Smooth muscle cell (in vitro differentiated cells): ENCODE results near the gene SIAE. TPM values are rescaled to one million over a fixed set of nuclear protein-coding genes. Genes with fewer than 3 reads are reported as not detected.

Source experiments
- DNase-seq: peaks from one replicate; lab custom pipeline; 2025; ENCODE audit not compliant: unreplicated experiment; lab: John Stamatoyannopoulos, UW
- H2AFZ ChIP-seq: fragments of 200-600 bp; sonication (generic); 2 replicates; pipeline ENCODE4 v1.6.0; 2016; ENCODE audit warnings: antibody characterized with exemption, low read depth, mild to moderate bottlenecking
- H3F3A ChIP-seq: fragments of 200-600 bp; sonication (generic); 2 replicates; pipeline ENCODE4 v1.6.0; 2017; ENCODE audit warnings: antibody characterized with exemption, low read depth
- H3K27ac ChIP-seq: fragments of 200-600 bp; sonication (generic); 2 replicates; pipeline ENCODE4 v1.5.1; 2016; ENCODE audit warnings: low read depth, mild to moderate bottlenecking
- H3K27me3 ChIP-seq: fragments of 200-600 bp; sonication (generic); 2 replicates; pipeline ENCODE4 v1.6.1; 2016; ENCODE audit warnings: low read depth, mild to moderate bottlenecking
- H3K36me3 ChIP-seq: fragments of 200-600 bp; sonication (generic); 2 replicates; pipeline ENCODE4 v1.5.1; 2016; ENCODE audit warnings: low read depth
- H3K4me1 ChIP-seq: fragments of 200-600 bp; sonication (generic); 2 replicates; pipeline ENCODE4 v1.5.1; 2016; ENCODE audit warnings: low read depth
- H3K4me2 ChIP-seq: fragments of 200-600 bp; sonication (generic); 2 replicates; pipeline ENCODE4 v1.6.0; 2016; ENCODE audit warnings: mild to moderate bottlenecking
- H3K4me3 ChIP-seq: fragments of 200-600 bp; sonication (generic); 2 replicates; pipeline ENCODE4 v1.5.1; 2016; ENCODE audit warnings: mild to moderate bottlenecking
- H3K79me2 ChIP-seq: fragments of 200-600 bp; sonication (generic); 2 replicates; pipeline ENCODE4 v1.6.0; 2016; ENCODE audit warnings: low read depth, mild to moderate bottlenecking
- H3K9ac ChIP-seq: fragments of 200-600 bp; sonication (generic); 2 replicates; pipeline ENCODE4 v1.6.0; 2016; ENCODE audit warnings: low read depth
- H3K9me3 ChIP-seq: fragments of 200-600 bp; sonication (generic); replicated peaks from 2 replicates; pipeline ENCODE4 v1.5.1; 2016; ENCODE audit warnings: low read depth
- H4K20me1 ChIP-seq: fragments of 200-600 bp; sonication (generic); 2 replicates; pipeline ENCODE4 v1.6.0; 2016; ENCODE audit warnings: low read depth
- WGBS: methylation state at CpG from one replicate; pipeline ENCODE4 v1.1.7; 2016; ENCODE audit warnings: low lambda C conversion rate; 5-methylcytosine and 5-hydroxymethylcytosine counted together
- polyA plus RNA-seq: library from polyadenylated mRNA; unstranded; fragments of >200 nt; fragmentation: Nextera tagmentation; extraction: Ambion mirVana; gene quantifications from 2 replicates; pipeline ENCODE4 v1.2.1, GENCODE V29; 2016
- total RNA-seq: library from RNA; depleted of rRNA; stranded (reverse); fragments of >200 nt; gene quantifications from 2 replicates; pipeline ENCODE4 v1.2.3, GENCODE V29; 2014
- TF ChIP-seq, protein P1 (sequence below): fragments of 200-600 bp; sonication (generic); IDR thresholded peaks from 2 replicates; pipeline ENCODE4 v1.5.1; 2017; ENCODE audit warnings: borderline replicate concordance, mild to moderate bottlenecking, antibody characterized with exemption; ENCODE audit not compliant: insufficient read depth, poor library complexity, severe bottlenecking

The SIAE gene
- total and polyA plus RNA-seq, 2 experiments from 2014 or later: 11.5 to 12.5 TPM

DNA sequence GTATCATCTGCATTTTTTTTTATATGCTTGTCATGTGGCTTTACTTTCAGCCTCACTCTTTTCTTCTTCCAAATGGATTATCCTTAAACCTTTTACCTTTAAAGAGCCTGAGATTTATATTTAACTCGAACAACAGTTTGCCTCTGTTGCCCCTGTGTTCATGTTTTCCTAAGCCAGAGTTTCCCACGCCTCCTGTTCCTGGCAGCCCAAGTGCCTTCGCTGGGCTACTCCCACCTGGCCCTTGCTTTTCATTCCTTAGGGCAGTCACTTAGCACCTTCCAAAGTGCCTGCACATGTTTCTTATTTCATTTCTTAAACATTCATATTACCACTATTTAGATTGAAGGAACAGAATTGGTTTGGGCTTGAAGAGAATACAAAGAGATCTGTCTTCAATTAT lies 37.6 kb downstream of the SIAE start:
- Histone ChIP-seq H3K4me2 (no peak overlapping the region), H3K9ac (no peak overlapping the region), H3K9me3 (no peaks in the 10 kb centered on the region), H3K36me3 (peaks cover 3% of the 10 kb centered on the region), H3K4me1 (no peaks in the 10 kb centered on the region), H3K79me2 (no peaks in the 10 kb centered on the region), H3K27ac (no peak overlapping the region), H3K27me3 (no peaks in the 10 kb centered on the region), H3K4me3 (no peak overlapping the region), H4K20me1 (no peaks in the 10 kb centered on the region), H2AFZ (no peak overlapping the region), H3F3A (peaks cover 5% of the 10 kb centered on the region)
- DNase-seq: no peak
- TF ChIP-seq, protein P1, sequence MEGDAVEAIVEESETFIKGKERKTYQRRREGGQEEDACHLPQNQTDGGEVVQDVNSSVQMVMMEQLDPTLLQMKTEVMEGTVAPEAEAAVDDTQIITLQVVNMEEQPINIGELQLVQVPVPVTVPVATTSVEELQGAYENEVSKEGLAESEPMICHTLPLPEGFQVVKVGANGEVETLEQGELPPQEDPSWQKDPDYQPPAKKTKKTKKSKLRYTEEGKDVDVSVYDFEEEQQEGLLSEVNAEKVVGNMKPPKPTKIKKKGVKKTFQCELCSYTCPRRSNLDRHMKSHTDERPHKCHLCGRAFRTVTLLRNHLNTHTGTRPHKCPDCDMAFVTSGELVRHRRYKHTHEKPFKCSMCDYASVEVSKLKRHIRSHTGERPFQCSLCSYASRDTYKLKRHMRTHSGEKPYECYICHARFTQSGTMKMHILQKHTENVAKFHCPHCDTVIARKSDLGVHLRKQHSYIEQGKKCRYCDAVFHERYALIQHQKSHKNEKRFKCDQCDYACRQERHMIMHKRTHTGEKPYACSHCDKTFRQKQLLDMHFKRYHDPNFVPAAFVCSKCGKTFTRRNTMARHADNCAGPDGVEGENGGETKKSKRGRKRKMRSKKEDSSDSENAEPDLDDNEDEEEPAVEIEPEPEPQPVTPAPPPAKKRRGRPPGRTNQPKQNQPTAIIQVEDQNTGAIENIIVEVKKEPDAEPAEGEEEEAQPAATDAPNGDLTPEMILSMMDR: no peak
- 96% methylated on average over 3 of the region's 3 CpGs for WGBS

DNA sequence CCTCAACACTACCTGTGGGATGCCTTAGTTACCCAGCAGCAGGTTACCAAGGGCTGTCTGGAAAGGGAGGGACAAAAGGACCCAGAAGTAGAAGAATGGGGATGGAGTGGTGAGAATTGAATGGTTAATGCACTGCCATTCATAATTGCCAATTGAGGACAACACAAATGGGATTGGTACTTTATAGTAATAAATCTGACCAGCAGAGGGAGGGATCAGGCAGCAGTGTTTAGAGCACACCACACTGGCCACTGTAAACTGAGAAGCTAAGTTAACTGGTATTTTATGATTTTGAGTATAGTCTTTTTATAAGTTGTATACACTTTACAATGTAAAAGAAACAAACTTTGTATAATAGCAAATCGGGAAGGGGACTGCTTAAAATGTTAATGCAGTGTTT lies 40.2 kb downstream of the SIAE start:
- no peak overlapping the region for H2AFZ ChIP-seq
- 91% methylated on average over 1 of the region's 1 CpG for WGBS
- no peak overlapping the region for H3K9ac ChIP-seq
- no peak overlapping the region for H3K4me2 ChIP-seq
- H3K9me3 ChIP-seq: no peaks in the 10 kb centered on the region
- TF ChIP-seq, protein P1: no peak
- no peak overlapping the region for H3K27ac ChIP-seq
- no peak overlapping the region for H3K4me3 ChIP-seq
- peaks cover 6% of the 10 kb centered on the region for H4K20me1 ChIP-seq
- peaks cover 5% of the 10 kb centered on the region for H3F3A ChIP-seq
- H3K4me1 ChIP-seq: no peaks in the 10 kb centered on the region
- peaks cover 24% of the 10 kb centered on the region for H3K36me3 ChIP-seq
- no peak for DNase-seq
- no peaks in the 10 kb centered on the region for H3K27me3 ChIP-seq
- no peaks in the 10 kb centered on the region for H3K79me2 ChIP-seq

DNA sequence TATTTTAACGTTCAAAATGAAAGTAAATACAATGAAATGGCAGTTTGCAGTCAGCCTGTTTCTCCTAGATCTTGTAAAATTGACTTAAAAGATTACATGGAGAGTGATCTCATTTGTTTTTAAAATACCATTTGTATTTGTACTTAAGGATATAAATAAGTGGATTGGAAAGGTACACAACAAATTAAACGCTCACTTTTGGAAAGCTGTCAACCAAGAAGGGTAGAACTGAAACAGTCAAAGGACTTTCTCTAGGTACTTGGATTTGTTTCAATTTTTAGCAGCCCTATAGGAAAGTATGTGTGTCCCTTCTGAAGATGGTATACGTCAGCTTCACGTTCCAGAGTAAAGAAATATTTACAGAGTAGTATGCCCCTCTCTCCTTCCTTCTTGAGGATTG lies 43.6 kb downstream of the SIAE start:
- 95% methylated on average over 4 of the region's 4 CpGs for WGBS
- no peaks in the 10 kb centered on the region for H3K9me3 ChIP-seq
- H3K27ac ChIP-seq: no peak overlapping the region
- H3K36me3 ChIP-seq: peaks cover 30% of the 10 kb centered on the region
- no peaks in the 10 kb centered on the region for H3K27me3 ChIP-seq
- no peak overlapping the region for H3K4me3 ChIP-seq
- no peak for DNase-seq
- H3K4me2 ChIP-seq: no peak overlapping the region
- peaks cover 13% of the 10 kb centered on the region for H4K20me1 ChIP-seq
- no peaks in the 10 kb centered on the region for H3F3A ChIP-seq
- TF ChIP-seq, protein P1: no peak
- H2AFZ ChIP-seq: no peak overlapping the region
- H3K9ac ChIP-seq: no peak overlapping the region
- no peaks in the 10 kb centered on the region for H3K4me1 ChIP-seq
- peaks cover 4% of the 10 kb centered on the region for H3K79me2 ChIP-seq

DNA sequence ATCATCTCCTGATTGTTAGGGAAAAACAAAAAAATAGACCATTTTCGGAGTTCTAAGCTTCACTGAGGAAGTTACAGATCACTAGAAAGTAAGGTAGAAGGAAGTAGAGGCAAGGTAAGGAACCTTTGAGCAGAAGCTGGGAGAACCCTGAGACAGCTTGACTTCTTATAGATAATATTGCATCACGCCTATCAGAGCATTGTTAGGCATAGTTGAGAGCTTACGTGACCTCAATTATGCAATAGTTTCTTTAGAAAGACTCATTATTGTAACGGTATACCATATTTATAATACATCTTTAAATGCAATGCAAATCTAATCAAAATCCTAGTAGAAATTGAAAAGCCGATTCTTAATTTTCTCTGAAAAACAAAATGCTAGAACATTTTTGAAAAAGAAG lies 46.0 kb downstream of the SIAE start:
- Histone ChIP-seq H3K27me3 (no peaks in the 10 kb centered on the region), H3K79me2 (peaks cover 22% of the 10 kb centered on the region), H3K9ac (no peak overlapping the region), H3K36me3 (peaks cover 30% of the 10 kb centered on the region), H4K20me1 (peaks cover 26% of the 10 kb centered on the region), H3K4me3 (no peak overlapping the region), H3K27ac (no peak overlapping the region), H3K4me2 (no peak overlapping the region), H2AFZ (no peak overlapping the region), H3K4me1 (peaks cover 11% of the 10 kb centered on the region), H3F3A (no peaks in the 10 kb centered on the region), H3K9me3 (no peaks in the 10 kb centered on the region)
- DNase-seq: no peak
- TF ChIP-seq, protein P1: no peak
- WGBS: 96% methylated on average over 5 of the region's 5 CpGs
